Measurements from ENCODE around the gene UNC93B1.

Gene UNC93B1, protein sequence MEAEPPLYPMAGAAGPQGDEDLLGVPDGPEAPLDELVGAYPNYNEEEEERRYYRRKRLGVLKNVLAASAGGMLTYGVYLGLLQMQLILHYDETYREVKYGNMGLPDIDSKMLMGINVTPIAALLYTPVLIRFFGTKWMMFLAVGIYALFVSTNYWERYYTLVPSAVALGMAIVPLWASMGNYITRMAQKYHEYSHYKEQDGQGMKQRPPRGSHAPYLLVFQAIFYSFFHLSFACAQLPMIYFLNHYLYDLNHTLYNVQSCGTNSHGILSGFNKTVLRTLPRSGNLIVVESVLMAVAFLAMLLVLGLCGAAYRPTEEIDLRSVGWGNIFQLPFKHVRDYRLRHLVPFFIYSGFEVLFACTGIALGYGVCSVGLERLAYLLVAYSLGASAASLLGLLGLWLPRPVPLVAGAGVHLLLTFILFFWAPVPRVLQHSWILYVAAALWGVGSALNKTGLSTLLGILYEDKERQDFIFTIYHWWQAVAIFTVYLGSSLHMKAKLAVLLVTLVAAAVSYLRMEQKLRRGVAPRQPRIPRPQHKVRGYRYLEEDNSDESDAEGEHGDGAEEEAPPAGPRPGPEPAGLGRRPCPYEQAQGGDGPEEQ

DNA sequence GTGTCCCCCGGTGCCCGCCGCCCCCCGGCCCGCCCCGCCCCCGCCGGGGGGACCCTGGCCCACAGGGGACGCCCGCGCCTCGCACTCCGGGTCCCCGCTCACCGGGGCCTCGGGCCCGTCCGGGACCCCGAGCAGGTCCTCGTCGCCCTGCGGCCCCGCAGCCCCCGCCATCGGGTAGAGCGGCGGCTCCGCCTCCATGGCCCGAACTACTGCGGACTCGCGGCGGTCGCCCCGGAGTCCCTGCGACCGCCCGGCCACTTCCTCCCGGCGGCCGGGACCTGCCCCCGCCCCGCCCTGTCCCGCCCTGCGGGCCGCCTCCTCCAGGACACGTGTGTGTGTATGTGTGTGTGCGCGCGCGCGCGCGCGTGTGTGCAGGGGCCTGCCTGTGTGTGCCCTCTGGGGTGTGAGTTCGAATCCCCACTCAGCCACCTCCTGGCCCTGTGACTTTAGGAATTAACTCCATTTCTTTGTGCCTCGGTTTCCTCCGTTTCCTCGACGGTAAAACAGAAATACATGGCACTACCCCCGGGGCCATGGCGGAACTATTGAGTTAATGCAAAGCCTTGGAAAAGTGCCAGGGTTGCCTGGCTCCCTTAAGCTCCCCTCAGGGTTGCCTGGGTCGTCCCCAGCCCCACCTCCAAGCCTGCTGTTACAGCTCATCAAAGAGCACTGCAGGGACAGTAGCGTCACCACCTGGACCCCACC lies at the start of gene UNC93B1:
TSS of gene UNC93B1 (minus strand) at position 252 of the 705 bp plus-strand sequence. CDS start at position 198, 54 bp downstream.
- DNase-seq, result peak; percentile 73

DNA sequence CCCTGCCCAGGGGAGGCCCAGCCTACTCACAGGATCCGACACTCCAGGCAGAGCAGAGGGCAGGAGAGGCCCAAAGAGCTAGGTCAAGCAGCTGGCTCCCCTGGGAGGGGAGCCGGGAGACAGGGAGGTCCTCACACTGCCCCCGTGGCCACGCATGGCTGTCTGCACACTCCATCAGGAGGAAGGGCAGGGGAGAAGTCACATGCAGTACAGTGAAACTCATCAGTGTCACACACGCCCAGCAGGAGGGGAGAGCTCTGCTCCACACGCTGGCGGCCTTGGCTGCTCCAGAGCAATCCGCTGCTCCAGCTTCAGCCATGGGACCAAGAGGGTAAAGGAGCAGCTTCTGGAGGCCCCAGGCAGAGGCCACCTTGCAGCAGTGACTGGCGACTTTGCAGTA lies 49.2 kb upstream of the UNC93B1 start:
- DNase-seq, result no peak

DNA sequence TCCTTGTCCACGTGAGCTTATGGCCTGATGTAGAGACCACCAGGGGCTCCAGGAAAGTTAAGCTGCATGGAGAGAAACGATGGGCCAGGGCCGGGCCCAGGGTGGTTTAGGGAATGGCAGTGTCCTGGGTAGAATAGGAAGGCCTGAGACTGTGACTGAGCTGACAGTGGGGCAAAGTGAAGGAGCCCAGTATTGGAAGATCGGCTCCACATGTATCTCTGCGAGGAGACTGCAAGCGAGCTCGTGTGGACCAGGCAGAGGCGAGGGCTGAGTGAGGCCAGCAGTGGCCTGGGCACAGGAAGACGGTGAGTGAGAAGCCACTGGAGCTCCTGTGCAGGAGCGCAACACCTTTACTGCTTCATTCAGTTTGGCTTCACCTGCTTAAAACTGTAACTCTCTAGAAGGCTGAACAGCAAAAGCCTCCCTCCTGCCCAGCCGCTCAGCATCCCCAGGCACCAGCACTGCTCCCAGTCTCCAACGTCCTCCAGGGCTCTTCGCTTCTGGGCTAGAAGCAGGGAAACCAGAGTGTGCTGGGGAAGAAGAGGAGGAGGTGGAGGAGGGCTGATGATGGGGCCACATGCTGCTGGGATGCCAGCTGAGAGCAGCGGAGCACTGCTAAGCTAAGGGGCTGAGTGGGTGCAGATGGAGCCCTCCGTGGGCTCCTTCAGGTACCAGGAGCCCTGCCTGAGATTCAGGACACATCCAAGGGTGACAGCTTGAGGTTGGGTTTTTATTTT lies 48.4 kb upstream of the UNC93B1 start:
- DNase-seq, result no peak

DNA sequence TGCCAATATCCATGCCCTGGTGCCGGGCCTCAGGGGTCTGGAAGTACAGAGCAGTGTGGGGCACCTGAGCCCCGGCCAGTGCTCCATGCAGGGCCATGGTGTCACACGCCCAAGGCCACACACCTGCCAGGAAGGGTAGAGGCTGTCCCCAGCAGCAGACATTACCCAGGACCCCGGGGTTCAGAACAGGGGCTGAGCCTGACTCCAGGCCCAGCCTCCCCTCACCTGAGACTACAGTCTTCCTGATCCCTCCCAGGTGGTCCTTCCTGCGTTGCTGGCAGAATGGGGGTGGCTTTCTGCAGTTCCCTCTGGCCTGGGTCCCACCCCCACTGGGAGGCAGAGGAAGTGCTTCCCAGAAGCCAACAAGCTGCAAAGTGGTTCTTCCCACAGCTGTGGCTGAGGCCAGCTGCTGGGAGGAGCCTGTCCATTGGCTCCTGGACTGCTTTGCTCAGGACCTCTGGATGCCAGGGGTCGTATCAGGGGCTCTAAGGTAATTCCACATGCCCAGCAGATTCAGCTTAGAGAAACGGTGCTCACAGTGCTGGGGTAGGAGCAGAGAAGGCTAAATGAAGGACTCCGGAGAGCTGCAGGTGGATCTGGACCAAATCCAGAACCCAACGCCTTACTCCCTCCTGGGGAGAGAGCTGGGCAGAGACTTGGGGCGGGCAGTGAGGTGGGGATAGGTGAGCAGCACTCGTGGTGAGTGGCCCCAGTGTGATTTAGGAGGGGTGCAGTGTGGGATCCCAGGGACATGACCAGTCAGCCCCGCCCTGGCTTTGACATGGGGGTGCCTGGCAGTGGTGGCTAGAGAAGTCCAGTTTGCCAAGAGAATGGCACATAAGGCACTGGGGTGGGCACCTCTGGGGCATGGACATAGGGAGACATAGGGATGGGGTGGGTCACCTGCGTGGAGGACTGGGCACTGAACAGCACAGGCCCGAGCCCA lies 47.6 kb upstream of the UNC93B1 start:
- DNase-seq, result no peak

DNA sequence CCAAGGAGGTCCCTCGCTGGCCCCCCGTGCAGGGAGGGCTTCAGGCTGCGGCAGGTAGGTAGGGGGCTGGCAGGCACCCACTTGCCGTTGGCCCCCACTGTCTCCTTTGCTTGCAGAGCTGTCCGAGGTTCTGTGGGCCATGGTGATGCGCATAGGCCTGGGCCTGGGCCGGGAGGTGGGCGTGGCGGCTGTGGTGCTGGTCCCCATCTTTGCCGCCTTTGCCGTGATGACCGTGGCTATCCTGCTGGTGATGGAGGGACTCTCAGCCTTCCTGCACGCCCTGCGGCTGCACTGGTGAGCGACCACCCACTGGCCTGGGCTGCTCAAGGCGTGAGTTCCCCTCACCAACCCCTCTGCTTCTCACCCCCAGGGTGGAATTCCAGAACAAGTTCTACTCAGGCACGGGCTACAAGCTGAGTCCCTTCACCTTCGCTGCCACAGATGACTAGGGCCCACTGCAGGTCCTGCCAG lies 46.5 kb upstream of the UNC93B1 start:
- no peak for DNase-seq

DNA sequence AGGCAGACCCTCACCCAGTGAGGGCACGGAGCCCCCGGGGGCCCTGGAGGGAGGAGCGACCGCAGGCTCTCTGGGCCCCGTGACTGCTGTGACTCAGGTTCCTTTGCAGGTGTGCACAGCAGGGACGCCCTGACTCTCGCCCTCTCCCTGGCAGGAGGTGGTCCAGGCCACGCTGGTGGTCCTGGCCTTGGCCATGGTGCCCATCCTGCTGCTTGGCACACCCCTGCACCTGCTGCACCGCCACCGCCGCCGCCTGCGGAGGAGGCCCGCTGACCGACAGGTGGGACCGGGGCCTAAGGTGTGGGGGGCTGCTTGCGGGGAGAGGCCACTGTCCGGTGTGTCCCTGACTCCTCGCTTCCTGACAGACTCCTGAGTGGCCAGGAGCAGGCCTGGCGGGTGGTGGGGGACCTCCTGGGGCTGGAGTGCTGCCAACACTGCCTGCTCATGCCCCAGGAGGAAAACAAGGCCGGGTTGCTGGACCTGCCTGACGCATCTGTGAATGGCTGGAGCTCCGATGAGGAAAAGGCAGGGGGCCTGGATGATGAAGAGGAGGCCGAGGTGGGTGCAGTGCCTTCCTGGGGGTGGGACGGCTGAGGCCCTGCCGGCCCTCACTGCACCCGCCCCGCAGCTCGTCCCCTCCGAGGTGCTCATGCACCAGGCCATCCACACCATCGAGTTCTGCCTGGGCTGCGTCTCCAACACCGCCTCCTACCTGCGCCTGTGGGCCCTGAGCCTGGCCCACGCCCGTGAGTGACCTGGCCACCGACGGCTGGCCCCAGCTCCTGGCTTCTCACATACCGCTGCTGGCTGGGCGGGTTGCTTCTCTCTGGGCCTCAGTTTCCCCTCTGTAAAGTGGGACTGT lies 45.8 kb upstream of the UNC93B1 start:
- DNase-seq, result no peak

DNA sequence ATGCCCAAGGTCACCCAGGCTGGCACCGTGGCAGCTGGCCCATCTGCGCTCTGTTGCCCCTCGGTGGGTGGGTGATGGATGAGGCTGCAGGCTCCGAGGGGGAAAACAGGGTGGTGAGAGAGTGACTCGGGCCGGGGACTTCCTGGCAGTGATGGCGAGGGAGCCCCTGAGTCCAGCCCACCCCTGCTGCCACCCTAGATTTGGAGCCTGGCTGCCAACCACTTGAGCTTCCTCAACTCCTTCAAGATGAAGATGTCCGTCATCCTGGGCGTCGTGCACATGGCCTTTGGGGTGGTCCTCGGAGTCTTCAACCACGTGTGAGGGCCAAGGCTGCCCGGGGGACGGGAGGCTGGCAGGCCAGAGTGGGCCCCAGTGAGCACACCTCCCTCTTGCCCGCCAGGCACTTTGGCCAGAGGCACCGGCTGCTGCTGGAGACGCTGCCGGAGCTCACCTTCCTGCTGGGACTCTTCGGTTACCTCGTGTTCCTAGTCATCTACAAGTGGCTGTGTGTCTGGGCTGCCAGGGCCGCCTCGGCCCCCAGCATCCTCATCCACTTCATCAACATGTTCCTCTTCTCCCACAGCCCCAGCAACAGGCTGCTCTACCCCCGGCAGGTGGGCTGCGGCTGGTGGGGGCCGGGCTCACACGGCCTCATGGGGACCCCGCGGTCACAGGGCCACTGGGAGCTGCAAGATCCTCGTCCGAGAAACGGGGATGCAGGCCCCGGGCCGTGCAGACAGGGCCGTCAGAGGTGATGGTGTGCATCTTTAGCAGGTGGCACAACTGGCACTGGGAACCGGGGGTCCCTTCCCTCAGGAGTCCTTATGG lies 45.0 kb upstream of the UNC93B1 start:
- DNase-seq, result no peak

DNA sequence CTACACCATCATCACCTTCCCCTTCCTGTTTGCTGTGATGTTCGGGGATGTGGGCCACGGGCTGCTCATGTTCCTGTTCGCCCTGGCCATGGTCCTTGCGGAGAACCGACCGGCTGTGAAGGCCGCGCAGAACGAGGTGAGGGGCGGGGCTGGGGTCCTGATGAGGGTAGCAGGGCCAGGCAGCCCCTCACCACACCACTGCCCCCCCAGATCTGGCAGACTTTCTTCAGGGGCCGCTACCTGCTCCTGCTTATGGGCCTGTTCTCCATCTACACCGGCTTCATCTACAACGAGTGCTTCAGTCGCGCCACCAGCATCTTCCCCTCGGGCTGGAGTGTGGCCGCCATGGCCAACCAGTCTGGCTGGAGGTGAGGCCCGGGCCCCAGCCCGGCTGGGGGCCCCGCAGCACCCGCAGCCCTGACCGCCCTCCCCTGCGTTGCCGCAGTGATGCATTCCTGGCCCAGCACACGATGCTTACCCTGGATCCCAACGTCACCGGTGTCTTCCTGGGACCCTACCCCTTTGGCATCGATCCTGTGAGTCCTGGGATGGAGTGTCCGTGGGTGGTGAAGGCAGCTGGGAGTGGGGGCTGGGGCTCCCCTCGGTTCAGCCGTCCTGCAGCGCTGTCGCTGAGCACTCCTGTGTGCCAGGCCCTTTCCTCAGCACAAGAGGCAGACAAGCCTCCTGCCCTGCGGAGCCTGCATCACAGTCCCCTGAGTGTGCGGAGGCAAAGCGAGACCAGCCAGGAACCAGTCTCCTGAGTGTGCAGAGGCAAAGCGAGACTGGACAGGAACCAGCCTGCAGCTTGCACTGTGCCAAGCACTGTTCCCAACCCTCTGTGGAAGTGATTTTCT lies 43.8 kb upstream of the UNC93B1 start:
- DNase-seq, result no peak

DNA sequence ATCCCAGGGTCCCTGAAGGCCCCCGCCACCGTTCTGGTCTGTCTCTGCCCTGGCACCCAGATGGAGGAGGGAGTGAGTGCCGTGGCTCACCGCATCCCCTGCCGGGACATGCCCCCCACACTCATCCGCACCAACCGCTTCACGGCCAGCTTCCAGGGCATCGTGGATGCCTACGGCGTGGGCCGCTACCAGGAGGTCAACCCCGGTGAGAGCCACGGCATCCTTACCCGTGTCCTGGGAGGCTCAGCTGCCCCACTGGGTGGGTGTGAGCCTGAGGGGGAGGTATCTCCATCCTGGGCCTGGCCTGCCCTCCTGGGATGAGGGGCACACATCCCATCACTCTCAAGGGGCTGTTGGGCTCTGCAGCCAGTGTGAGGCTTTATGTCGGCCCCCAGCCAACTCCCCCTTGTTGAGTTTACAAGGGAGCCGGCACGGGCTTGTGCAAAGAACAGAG lies 41.0 kb upstream of the UNC93B1 start:
- DNase-seq, result no peak

DNA sequence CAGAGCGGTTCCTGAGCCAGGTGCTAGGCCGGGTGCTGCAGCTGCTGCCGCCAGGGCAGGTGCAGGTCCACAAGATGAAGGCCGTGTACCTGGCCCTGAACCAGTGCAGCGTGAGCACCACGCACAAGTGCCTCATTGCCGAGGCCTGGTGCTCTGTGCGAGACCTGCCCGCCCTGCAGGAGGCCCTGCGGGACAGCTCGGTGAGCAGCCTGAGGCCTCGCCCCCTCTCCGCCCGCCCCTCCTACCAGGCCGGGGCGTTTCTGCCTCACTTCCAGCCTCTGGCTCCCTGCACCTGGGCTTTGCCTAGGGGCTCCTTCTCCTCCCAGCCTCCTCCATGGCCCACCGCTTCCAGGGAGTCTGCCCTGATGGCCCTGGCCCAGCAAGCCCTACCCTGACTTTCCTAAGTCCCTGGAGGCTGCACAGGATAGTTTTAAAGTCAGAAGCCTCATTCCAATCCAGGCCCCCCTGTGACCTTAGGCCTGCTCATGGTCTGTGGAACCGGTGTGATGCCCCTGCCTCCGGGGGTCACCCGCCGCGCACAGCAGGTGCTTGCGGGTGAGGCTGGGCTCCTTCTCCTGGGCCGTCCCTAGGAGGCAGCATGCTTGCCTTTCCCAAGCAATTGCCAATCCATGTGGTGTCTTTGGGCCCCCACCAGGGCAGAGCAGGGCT lies 40.4 kb upstream of the UNC93B1 start:
- DNase-seq, result no peak

DNA sequence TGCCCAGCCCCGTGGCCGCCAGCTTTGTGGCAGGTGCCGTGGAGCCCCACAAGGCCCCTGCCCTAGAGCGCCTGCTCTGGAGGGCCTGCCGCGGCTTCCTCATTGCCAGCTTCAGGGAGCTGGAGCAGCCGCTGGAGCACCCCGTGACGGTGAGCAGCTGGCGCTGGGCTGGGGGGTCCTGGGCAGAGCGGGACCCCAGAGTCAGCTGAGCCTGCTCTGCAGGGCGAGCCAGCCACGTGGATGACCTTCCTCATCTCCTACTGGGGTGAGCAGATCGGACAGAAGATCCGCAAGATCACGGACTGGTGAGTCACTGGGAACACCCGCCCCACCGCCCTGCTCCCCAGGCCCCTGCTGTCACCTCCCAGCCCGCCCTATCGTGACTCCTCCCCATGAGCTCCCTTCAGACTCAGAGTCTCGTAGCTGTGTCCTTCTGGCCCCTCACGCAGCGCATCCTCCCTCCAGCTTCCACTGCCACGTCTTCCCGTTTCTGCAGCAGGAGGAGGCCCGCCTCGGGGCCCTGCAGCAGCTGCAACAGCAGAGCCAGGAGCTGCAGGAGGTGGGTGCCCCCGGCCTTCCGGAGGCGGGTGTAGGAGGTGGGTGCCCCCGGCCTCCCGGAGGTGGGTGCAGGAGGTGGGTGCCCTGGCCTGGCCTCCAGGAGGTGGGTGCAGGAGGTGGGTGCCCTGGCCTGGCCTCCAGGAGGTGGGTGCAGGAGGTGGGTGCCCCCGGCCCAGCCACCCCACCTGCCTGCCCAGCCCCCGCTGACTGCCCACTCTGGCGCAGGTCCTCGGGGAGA lies 39.6 kb upstream of the UNC93B1 start:
- no peak for DNase-seq

DNA sequence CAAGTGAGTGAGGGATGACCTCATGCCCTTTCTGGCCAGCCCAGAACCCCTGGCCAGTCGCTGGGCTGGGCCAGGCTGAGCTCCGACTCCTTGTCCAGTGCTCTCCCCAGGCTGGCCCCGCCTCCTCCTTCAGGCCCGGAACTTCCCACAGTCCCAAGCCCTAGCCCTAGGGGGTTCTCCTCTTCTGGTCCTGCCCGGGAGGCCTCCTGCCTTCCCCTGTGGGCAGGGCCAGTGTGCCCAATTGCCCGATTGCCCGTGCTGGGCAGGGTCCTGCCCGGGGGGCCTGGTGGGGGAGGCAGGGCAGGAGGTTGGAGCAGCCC lies 39.1 kb upstream of the UNC93B1 start:
- DNase-seq, result no peak

DNA sequence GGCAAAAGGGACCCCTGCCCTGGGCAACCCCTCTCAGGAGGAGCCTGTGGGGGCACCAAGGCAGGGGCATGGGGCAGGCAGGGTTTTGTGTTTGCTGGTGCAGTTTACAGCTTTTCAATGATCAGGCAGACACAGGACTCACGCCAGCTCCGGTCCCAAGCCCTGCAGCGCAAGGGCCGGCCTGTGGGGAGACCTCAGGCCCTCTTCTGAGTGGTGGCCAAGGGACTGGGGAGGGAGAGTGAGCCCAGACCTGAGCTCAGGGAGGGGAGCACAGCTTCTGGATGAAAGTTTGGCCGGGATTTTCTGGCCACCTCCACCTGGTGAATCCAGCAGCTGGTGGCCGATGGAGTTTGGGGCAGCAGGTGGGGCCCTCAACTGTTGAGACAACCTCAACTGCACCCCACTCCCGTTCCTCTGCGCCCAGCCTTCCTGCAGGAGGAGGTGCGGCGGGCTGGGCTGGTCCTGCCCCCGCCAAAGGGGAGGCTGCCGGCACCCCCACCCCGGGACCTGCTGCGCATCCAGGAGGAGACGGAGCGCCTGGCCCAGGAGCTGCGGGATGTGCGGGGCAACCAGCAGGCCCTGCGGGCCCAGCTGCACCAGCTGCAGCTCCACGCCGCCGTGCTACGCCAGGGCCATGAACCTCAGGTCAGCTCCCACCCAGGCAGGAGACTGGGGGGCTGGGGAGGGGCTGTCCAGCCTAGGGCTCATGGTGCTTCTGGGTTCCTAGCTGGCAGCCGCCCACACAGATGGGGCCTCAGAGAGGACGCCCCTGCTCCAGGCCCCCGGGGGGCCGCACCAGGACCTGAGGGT lies 38.5 kb upstream of the UNC93B1 start:
- no peak for DNase-seq

DNA sequence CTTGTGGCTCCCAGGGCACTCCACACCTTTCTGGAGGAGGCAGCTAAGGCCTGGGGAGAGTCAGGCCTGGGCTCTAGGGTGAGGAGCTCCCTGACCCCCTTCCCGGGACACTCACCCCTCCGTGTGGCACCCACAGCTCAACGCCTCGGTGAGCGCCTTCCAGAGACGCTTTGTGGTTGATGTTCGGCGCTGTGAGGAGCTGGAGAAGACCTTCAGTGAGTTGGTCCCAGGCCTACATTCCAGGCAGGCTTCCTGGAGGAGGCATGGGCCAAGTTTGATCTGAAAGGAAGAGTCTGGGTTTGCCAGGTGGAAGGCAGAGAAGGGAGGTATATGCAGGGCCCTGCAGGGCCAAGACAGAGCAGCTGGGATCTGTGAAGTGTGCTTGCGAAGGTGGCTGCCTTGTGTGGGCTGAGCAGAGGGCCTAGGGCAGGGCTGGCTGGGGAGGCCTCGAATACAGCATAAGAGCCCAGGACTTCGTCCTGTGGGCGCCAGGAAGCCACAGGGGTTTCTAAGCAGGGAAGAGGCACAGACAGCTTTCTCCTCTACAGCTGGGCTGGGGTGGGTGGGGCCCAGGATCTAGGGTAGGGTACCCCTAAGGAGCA lies 37.8 kb upstream of the UNC93B1 start:
- DNase-seq, result no peak

DNA sequence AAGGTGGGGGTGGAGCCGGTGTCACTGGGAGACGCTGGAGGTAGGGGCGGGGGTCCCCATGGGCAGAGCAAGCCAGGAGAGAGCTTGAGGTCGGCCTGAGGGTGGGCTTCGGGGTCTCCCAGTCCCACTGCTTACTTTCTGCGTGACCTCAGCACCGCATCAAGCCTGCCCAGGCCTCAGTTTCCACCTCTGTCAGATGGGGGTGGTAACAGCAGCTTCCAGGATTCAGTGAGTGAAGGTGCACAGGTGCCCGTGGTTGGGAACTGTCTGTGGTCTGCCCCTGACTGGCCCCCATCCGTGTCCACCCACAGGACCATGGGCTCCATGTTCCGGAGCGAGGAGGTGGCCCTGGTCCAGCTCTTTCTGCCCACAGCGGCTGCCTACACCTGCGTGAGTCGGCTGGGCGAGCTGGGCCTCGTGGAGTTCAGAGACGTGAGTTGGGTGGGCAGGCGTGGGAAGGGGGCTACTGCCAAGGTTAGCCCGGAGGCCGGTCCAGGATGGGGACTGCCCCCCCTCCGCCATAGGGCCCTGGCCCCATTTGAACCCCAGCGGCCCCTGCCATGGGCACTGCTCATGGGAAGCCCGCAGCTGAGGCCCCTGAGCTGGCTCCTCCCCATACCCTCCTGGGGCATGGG lies 37.2 kb upstream of the UNC93B1 start:
- no peak for DNase-seq

Data from activated CD4-positive, alpha-beta T cell treated with anti-CD3 and anti-CD28 coated beads, Interleukin-2, amount 50 U/mL, for 1 hour (primary cell).